GM12865 (cell line): ENCODE measurements around the gene JAG2.

ENCODE experiments used
- DNase-seq: peaks from one replicate; pipeline ENCODE4 v3.0.0; 2010; ENCODE audit warnings: low read depth
- H3K4me3 ChIP-seq: 2 replicates; pipeline ENCODE4 v1.5.1; 2011; ENCODE audit warnings: mild to moderate bottlenecking, low read depth, low read length, control low read depth
- CTCF ChIP-seq: IDR thresholded peaks from 2 replicates; pipeline ENCODE4 v1.5.1; 2011; ENCODE audit warnings: low read length, control low read depth, low read depth, inconsistent platforms; ENCODE audit not compliant: insufficient read depth; ENCODE audit errors: missing control alignments

JAG2 gene

GRCh38 chr14:105095236-105095805 is 73.3 kb downstream of the JAG2 start:
- TF ChIP-seq CTCF = no peak
- H3K4me3 ChIP-seq = no peak overlapping the region
- DNase-seq = no peak

DNA sequence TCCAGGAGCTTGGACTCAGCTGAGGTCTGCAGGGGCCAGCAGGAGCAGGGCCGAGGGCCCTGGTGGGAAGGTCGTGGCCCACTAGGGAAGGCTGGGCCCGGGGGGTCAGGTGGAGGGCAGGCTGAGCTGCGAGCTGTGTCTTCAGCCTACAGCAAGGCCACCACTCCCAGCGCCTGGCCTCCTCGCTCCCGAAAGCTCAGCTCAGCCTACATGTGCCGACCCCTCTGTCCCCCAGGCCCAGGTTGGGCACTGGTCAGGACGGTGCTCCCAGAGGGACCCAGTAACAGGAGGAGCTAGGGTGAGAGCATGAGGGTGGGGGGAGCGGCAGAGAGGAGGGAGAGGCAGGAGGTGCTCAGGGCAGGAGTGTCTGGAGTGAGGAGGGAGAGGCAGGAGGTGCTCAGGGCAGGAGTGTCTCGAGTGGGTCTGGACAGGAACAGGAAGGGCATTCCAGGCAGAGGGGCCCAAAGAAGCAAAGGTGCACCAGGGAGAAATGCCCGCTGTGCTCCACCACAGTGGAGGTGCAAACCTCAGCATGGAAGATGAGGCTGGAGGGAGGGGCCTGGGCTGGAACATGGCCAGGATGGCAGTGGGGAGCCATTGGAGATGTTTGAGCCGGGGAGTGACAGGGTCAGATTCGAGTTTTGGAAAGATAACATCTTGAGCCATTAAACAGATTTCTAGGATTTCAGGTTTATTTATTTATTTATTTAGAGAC is 74.2 kb downstream of the JAG2 start:
- peak overlapping the region; percentile 86 for H3K4me3 ChIP-seq
- DNase-seq = no peak
- TF ChIP-seq CTCF = no peak

DNA sequence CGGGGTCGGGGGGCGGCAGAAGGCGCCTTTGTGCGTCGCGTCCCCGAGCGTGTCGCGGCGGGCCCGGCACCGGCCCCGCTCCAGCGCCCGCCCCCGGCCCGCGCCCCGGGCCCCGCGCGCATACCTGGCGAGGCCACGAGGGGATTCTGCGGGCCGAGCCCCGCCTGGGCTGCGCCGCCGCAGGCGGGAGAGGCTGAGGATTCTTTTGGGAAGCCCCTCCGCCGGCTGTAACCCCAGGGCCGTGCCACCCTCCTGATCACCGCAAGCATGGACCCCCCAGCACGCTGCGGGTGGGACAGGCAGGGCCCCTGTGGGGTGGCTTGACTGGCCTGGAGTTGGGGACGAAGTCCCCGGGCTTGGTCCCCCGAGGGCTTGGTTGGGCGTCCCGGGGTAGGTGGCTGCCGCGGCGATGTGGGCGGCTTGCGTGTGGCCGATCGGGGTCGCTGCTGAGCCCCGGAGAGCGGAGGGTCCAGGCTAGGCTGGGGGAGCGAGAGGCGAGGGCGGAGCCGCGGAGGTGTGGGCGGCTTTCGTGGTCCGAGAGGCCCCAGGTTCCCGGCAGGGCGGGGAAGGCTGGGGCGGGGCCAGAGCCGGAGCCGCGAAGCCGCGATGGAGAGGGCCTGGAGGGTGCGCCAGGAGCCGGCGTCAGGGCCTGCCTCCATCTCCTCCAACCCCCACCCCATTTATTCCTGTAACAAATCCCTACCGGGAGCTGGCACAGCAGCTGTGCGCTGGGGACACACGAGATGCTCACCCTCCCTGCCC is 75.0 kb downstream of the JAG2 start:
- H3K4me3 ChIP-seq = peak overlapping the region; percentile 86
- TF ChIP-seq CTCF = peak; percentile 48
- DNase-seq = peak; percentile 88

- peak; percentile 69 for DNase-seq
- peak overlapping the region; percentile 49 for H3K4me3 ChIP-seq
- TF ChIP-seq CTCF = no peak
These were observed 75.5 kb downstream of the JAG2 start for GRCh38 chr14:105093038-105093430.

- DNase-seq = no peak
- H3K4me3 ChIP-seq = peak overlapping the region; percentile 49
- no peak for TF ChIP-seq CTCF
These were observed 76.2 kb downstream of the JAG2 start for GRCh38 chr14:105092171-105093037.

DNA sequence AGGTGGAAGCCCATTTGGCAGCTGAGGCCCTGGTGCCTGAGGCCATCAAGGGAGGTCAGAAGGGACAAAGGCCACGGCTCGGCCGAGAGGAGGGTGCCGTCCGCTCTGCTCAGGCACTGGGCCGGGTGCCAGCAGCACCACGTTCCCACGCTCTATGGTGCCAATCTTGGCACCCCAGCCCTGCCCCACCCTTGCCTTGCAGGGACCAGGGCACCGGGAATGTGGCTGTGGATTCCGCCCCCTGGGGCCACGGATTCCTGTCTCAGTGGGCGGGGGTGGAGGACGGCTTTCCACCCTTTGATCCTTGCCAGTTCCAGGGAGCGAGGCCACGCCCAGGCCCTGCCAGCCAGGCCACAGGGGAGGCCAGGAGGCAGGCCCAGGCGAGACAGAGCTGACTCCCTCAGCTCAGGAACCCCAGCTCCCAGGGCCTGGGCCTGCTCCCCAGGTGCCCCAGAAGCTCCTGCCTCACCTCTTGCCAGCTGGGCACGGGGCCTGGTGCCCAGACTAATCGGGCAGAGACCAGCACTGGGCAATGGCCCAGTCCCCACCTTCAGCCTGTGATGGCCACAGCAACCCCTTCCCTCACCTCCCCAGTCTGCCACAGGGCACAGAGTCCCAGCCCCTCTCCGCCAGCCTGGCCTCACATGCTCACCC is 76.9 kb downstream of the JAG2 start:
- no peak for TF ChIP-seq CTCF
- no peak for DNase-seq
- no peak overlapping the region for H3K4me3 ChIP-seq
